HepG2 (cell line): ENCODE results near the gene SERTAD1. TPM values are rescaled to one million over a fixed set of nuclear protein-coding genes. Genes with fewer than 3 reads are reported as not detected.

Experiments
- DR1 ChIP-seq: sonication (generic); formaldehyde crosslinking; IDR thresholded peaks from 2 replicates; pipeline ENCODE4 v1.8.0; 2021; ENCODE audit warnings: mild to moderate bottlenecking, missing genetic modification reagents, inconsistent platforms
- ETS1 ChIP-seq: sonication (generic); formaldehyde crosslinking; IDR thresholded peaks from 2 replicates; pipeline ENCODE4 v1.4.0; 2020; ENCODE audit warnings: missing genetic modification reagents
- GLI4 ChIP-seq: sonication (generic); formaldehyde crosslinking; IDR thresholded peaks from 2 replicates; pipeline ENCODE4 v1.5.1; 2020; ENCODE audit warnings: missing genetic modification reagents, mild to moderate bottlenecking, moderate library complexity, borderline replicate concordance
- GLMP ChIP-seq: sonication (generic); formaldehyde crosslinking; IDR thresholded peaks from 2 replicates; pipeline ENCODE4 v1.9.0; 2021; ENCODE audit warnings: missing genetic modification reagents, mild to moderate bottlenecking, borderline replicate concordance
- GMEB2 ChIP-seq: IDR thresholded peaks from 2 replicates; pipeline ENCODE4 v1.6.1; 2016; ENCODE audit warnings: missing biosample characterization, missing genetic modification reagents, low read depth
- GPN1 ChIP-seq: sonication (generic); formaldehyde crosslinking; IDR thresholded peaks from 2 replicates; pipeline ENCODE4 v1.5.1; 2020; ENCODE audit warnings: missing genetic modification reagents, borderline replicate concordance
- HNRNPLL ChIP-seq: fragments of 200-400 bp; formaldehyde crosslinking; IDR thresholded peaks from 2 replicates; pipeline ENCODE4 v1.6.1; 2017; ENCODE audit warnings: mild to moderate bottlenecking, low read depth, low read length; ENCODE audit not compliant: poor library complexity, severe bottlenecking
- KLF13 ChIP-seq: sonication (generic); formaldehyde crosslinking; IDR thresholded peaks from 2 replicates; pipeline ENCODE4 v1.4.0; 2020; ENCODE audit warnings: mild to moderate bottlenecking, missing genetic modification reagents
- KLF9 ChIP-seq: IDR thresholded peaks from 2 replicates; pipeline ENCODE4 v1.6.1; 2016; ENCODE audit warnings: low read depth
- MAFG ChIP-seq: sonication (generic); formaldehyde crosslinking; IDR thresholded peaks from 2 replicates; pipeline ENCODE4 v1.5.1; 2020; ENCODE audit warnings: mild to moderate bottlenecking, missing genetic modification reagents
- NFAT5 ChIP-seq: sonication (generic); formaldehyde crosslinking; IDR thresholded peaks from 2 replicates; pipeline ENCODE4 v1.4.0; 2020; ENCODE audit warnings: missing genetic modification reagents
- PHF5A ChIP-seq: IDR thresholded peaks from one replicate; pipeline ENCODE4 v1.6.1; 2018; ENCODE audit warnings: low read depth, missing genetic modification reagents; ENCODE audit not compliant: unreplicated experiment
- RELA ChIP-seq: sonication (generic); formaldehyde crosslinking; IDR thresholded peaks from 2 replicates; pipeline ENCODE4 v1.4.0; 2020; ENCODE audit warnings: missing genetic modification reagents
- SALL1 ChIP-seq: sonication (generic); formaldehyde crosslinking; IDR thresholded peaks from 2 replicates; pipeline ENCODE4 v1.8.0; 2022; ENCODE audit warnings: mild to moderate bottlenecking, missing genetic modification reagents
- SP4 ChIP-seq: sonication (generic); formaldehyde crosslinking; IDR thresholded peaks from 2 replicates; pipeline ENCODE4 v1.8.1; 2023; ENCODE audit warnings: mild to moderate bottlenecking, missing genetic modification reagents
- TARDBP ChIP-seq: sonication (generic); formaldehyde crosslinking; IDR thresholded peaks from 2 replicates; pipeline ENCODE4 v1.8.0; 2022; ENCODE audit warnings: mild to moderate bottlenecking, missing genetic modification reagents
- TCF12 ChIP-seq, 2 experiments: fragments of 450-650 bp in 1 of 2; sonication (generic) in 1 of 2; formaldehyde crosslinking in 1 of 2; IDR thresholded peaks; 2 replicates each; pipeline versions ENCODE4 v1.6.1 to v1.8.0; 2017 to 2022; ENCODE audit warnings: antibody characterized with exemption in 1 of 2, mild to moderate bottlenecking in 1 of 2, missing genetic modification reagents in 1 of 2, moderate library complexity in 1 of 2
- ZNF121 ChIP-seq: sonication (generic); formaldehyde crosslinking; IDR thresholded peaks from 2 replicates; pipeline ENCODE4 v1.5.0; 2020; ENCODE audit warnings: mild to moderate bottlenecking, missing genetic modification reagents
- ZNF256 ChIP-seq: sonication (generic); formaldehyde crosslinking; conservative IDR thresholded peaks from 2 replicates; pipeline ENCODE4 v1.4.0; 2020; ENCODE audit warnings: missing genetic modification reagents
- ZNF333 ChIP-seq: sonication (generic); formaldehyde crosslinking; IDR thresholded peaks from 2 replicates; pipeline ENCODE4 v1.4.0; 2020; ENCODE audit warnings: mild to moderate bottlenecking, missing genetic modification reagents, borderline replicate concordance
- ZNF468 ChIP-seq: sonication (generic); formaldehyde crosslinking; IDR thresholded peaks from 2 replicates; pipeline ENCODE4 v1.8.0; 2022; ENCODE audit warnings: mild to moderate bottlenecking, moderate library complexity, missing genetic modification reagents
- ZNF746 ChIP-seq: sonication (generic); formaldehyde crosslinking; IDR thresholded peaks from 2 replicates; pipeline ENCODE4 v1.8.0; 2022; ENCODE audit warnings: mild to moderate bottlenecking, missing genetic modification reagents
- polyA plus RNA-seq, 8 experiments: library from polyadenylated mRNA; depleted of rRNA in 3 of 8; stranded (reverse) in 7 of 8; unstranded in 1 of 8; fragments of >200 nt; fragmentation: Illumina TruSeq in 4 of 8; extraction: Trizol in 4 of 8; gene quantifications; 2 replicates each; pipeline versions ENCODE4 v1.2.1 to v1.2.3, GENCODE V29; 2011 to 2016; ENCODE audit warnings: low read depth in 4 of 8, missing spikeins in 1 of 8, mixed read lengths in 1 of 8; ENCODE audit not compliant: insufficient read depth in 1 of 8
- total RNA-seq, 5 experiments: library from RNA; depleted of rRNA; stranded (reverse); fragments of >200 nt; fragmentation: Illumina TruSeq; extraction: Trizol; gene quantifications; 2 replicates each; pipeline ENCODE4 v1.2.3, GENCODE V29; 2016; ENCODE audit warnings: low read depth in 1 of 5

Gene SERTAD1
- total and polyA plus RNA-seq, 2 of the 13 experiments (the other 11 are each of a cell fraction or from before 2014, with no cell fraction given) = 4.3 to 4.5 TPM

- no peak for TF ChIP-seq NFAT5 (CRISPR knock-in tag)
- TF ChIP-seq HNRNPLL = no peak
- TF ChIP-seq ZNF746 (CRISPR knock-in tag) = no peak
- TF ChIP-seq GLI4 (CRISPR knock-in tag) = no peak
- no peak for TF ChIP-seq PHF5A (CRISPR knock-in tag)
- no peak for TF ChIP-seq GLMP
- TF ChIP-seq KLF13 = no peak
- TF ChIP-seq KLF9 (CRISPR knock-in tag) = peak; percentile 95
- TF ChIP-seq TCF12 (IDR thresholded peaks at IDR 0.05) = no peak
- TF ChIP-seq TCF12 (CRISPR knock-in tag; IDR thresholded peaks at IDR 0.05) = no peak
- no peak for TF ChIP-seq ZNF468
- peak; percentile 46 for TF ChIP-seq SALL1 (CRISPR knock-in tag)
- no peak for TF ChIP-seq SP4 (CRISPR knock-in tag)
- TF ChIP-seq GMEB2 (CRISPR knock-in tag) = no peak
- 0 out of 2 replicates have a peak, but pooled peaks have one; percentile 21 for TF ChIP-seq TARDBP (CRISPR knock-in tag)
- TF ChIP-seq ZNF121 = no peak
- no peak for TF ChIP-seq MAFG (CRISPR knock-in tag)
- no peak for TF ChIP-seq ETS1 (CRISPR knock-in tag)
- no peak for TF ChIP-seq GPN1 (CRISPR knock-in tag)
- no peak for TF ChIP-seq ZNF256 (CRISPR knock-in tag)
- TF ChIP-seq RELA (CRISPR knock-in tag) = no peak
- no peak for TF ChIP-seq ZNF333 (CRISPR knock-in tag)
- no peak for TF ChIP-seq DR1 (CRISPR knock-in tag)
Measured at GRCh38 chr19:40416918-40417642, 8.7 kb downstream of the SERTAD1 start (continued).
